NCI-H1417 treated with DMSO at 0.1 percent for 48 hours (cell line): ENCODE data around the gene CPLANE2.

Experiments used
- DNase-seq: peaks from one replicate; lab custom pipeline; 2025; lab: John Stamatoyannopoulos, UW

The CPLANE2 gene

DNA sequence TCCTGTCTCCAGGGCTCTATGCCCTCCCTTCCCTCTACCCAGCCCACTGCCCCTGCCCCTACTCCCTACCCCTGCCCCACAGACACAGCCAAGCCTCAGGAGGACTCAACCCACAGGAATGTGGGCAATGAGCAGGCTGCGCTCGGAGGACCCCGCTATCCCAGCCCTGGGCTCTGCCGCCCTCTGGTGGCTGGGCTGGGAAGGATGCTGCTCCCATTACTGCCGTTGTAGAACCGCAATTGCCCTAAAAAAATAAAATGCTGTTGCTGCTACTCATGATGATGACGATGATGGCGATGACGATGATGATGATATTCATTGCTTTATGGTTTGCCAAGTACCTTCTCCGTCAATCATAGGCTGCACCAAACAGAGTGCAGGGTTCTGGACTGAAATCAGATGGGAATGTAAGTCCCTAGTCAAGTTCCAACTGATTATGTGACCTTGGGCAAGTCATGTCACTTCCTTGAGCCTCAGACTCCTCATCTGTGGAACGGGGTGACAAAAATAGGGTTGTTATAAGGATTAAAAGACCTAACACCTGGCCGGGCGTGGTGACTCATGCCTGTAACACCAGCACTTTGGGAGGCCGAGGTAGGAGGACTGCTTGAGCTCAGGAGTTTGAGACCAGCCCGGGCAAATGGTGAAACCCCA, 49.1 kb downstream of the CPLANE2 start:
- peak; percentile 19 for DNase-seq

DNA sequence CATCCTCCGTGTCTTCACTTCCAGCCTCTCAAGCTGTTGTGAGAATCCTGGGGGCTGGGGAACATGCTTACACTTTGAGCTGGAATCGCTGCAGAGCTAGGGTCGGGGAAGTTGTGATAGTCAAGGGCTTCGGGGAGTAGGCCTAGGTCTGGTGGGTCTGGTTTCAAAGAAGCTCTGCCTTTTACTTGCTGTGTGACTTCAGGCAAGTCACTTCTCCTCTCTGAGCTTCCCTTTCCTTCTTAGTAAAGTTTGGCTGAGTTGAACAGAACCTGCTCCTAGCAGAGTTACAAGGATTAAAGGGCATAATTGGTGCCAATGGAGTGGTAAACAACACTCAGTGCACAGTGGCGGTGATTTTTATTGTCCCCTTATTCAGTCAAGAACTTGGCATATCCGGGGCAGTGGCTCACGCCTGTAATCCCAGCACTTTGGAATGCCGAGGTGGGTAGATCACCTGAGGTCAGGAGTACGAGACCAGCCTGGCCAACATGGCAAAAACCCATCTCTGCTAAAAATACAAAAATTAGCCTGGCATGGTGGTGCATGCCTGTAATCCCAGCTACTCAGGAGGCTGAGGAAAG, 50.2 kb downstream of the CPLANE2 start:
- DNase-seq = no peak

DNA sequence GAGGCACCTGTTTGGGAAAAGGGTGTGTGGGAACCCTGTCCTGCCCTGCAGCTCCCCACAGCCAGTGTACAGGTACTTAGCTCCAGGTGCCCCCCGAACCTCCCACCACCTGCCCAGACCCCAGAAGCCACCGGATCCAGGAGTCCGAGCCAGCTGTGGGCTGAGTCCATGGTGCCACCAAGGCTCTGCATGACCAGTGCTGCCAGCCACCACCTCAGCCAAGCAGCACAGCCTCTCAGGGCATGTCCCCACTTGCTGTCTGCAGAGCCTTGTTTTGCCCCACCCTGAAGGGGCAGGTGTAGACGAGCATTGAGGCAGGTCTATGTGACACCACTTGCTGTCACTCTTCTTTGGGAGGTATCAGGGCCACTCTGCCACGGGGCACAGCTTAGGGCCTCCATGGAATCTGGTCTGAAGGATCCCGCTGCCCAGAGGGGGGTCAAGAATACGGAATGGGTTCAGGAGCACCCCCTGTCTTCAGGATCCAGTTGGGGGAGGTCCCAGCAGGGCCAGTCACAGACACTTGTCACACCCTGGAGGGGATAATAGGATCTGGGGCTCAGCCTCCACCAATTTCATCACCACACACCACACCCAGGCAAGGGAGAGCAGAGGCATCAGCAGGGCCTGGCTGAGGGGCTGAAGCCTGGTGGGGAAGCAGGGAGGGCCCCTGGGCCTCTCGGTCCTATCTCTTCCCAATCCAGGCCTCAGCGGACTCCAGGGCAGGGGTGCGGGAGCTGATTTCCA, 52.3 kb downstream of the CPLANE2 start:
- no peak for DNase-seq

DNA sequence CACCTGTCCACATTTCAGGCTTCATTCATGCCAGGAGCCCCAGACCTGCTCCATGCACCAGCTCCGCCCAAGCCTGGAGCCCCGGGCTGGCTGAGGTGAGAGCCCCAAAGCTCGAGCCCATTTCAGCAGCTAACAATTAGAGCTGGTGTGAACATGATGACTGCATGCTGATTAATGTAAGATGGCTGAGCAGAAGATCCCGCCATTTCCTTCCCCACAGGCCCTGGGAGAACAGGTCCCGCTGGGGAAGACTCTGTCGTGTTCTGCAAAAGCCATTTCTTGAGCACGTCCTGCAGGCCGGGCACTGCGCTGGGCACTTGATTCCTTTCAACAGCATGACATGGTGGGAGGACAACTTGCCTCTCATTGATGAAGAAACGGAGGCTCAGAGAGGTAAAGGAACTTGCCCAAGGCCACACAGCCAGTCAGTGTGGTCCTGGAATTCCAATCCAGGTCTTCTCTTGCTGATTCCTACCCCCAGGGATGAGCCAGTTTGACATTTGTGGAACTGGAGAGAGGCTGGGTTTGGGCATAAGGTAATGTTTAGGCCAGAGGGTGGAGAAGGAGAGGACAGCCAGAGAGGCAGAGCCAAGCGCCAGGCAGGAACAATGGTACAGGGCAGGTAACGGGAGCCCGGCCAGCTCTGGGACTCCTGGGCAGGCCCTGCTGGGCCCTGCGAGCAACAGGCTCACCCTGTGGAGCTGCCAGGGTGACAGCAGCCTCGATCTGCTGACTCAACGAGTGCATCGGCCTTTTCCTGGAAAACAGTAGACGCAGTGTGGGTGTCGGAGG, 53.0 kb downstream of the CPLANE2 start:
- DNase-seq = no peak

DNA sequence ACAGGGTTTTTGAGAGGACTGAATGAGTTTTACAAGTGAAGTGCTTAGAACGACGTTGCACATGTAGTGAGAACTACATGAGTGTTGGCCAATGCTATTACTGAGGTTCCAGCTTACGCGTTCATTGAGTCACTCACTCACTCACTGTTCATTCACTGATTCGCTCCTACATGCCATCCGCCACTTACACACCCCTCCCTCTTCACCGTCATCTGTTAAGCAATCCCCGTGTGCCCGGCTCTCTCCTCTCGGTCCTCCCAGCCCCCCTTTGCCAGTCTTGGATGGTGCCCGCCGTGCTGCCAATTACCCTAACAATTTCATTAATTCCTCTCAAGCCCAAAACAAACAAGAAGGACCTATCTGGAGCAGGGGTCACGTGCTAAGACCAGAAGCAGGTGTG, 53.8 kb downstream of the CPLANE2 start:
- DNase-seq = no peak

DNA sequence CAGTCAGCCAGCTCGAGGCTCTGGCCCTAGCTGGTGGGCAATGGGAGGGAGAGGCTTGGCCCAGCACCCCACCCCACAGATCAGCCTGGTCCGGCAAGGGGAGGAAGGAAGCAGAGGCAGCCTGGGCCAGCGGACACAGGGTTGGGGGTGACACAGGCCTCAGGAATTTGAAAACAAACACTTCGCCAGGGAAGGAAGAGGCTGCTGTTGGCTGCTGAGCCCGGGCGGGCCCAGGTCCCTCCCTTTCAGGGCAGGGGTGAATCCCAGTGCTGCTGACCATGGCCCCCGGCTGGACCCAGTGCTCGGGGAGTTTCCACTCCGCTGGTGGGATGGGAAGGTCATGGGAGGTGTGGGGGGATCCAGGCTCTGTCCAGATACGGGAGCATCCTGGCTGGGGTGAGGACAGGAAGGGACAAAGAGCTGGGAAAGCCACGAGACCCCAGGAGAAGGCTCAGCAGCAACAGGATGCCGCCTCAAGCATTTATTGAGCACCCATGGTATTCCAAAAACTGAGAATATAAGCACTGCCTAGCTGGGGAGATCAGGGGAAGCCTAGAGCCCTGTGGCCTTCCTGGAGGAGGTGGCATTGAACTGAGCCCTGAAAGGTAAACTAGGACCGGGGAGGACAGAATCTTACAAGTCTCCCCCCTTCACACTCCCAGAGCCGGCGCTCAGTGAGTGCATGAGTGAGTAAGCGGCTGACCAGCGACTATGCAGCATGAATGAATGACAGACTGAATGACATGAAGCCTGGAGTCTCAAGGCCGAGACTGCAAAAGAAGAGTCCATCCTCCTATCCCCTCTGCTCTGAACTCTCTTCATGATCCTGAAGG, 54.9 kb downstream of the CPLANE2 start:
- DNase-seq = no peak
